C4-2B (cell line): ENCODE data around the gene ARID4B.

ENCODE experiments used
- CTCF ChIP-seq: fragments of 450-650 bp; conservative IDR thresholded peaks from 2 replicates; pipeline ENCODE4 v1.5.1; 2017; ENCODE audit warnings: mild to moderate bottlenecking
- ZFX ChIP-seq: fragments of 450-650 bp; IDR thresholded peaks from 2 replicates; pipeline ENCODE4 v1.6.1; 2017

- TF ChIP-seq CTCF: no peak
- no peak for TF ChIP-seq ZFX
Observed at GRCh38 chr1:235330918-235331285, 2.9 kb upstream of the ARID4B start.
